Lower leg skin (tissue), 3 donors: ENCODE measurements around the gene HRK.

Experiments
- CTCF ChIP-seq, 3 donors: fragments of 450-650 bp; IDR thresholded peaks; one replicate each; pipeline ENCODE4 v1.5.1; 2016; ENCODE audit warnings: antibody characterized with exemption in 3 of 3, mild to moderate bottlenecking in 3 of 3, moderate library complexity in 2 of 3
- POLR2A ChIP-seq, 2 donors: fragments of 450-650 bp; IDR thresholded peaks; one replicate each; pipeline ENCODE4 v1.6.1; 2016 to 2017; ENCODE audit warnings: antibody characterized with exemption in 2 of 2, mild to moderate bottlenecking in 1 of 2, moderate library complexity in 1 of 2

DNA sequence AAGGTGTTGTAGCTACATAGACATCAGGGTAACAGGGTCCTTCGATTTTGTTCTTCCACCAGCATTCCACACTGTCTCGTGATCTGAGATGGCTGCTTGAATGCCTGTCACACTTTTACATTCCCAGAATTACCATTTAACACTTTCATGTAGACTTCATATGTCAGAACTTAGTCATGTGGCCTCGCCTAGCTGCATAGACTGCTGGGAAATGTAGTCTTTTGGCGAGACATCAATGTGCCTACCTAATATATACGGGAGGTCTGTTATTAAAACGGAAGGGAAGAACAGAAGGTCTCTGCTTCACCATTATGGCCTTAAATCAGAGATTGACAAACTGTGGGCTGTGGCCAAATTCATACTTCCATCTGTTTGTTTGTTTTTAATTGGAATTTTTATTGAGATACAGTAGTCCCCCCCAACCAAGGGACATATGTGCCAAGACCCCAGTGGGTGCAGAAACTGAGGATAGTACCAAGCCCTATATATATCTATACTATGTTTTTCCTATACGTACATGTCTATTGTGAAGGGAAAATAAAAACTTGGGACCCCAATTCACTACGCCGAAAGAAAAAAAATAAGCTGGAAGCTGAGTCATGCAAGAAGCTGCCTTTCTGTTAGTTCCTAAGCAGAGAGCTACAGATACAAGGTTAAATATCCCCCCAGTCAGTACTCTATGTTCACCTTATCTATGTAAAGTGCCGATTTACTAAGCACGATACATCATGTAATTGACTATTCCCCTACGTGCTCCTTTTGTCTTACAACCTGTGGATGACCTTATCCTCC, 11.3 kb upstream of the HRK start:
- no peak for TF ChIP-seq CTCF (IDR thresholded peaks at IDR 0.05)
- no peak for TF ChIP-seq POLR2A (IDR thresholded peaks at IDR 0.05)
